EL (cell line): ENCODE data around the gene LRBA.
A peak's percentile ranks its signal among the peaks of the same experiment; 100 is the strongest.

Experiments used
- DNase-seq: peaks from one replicate; pipeline ENCODE4 v3.0.0-alpha.2; 2016

The LRBA gene

DNA sequence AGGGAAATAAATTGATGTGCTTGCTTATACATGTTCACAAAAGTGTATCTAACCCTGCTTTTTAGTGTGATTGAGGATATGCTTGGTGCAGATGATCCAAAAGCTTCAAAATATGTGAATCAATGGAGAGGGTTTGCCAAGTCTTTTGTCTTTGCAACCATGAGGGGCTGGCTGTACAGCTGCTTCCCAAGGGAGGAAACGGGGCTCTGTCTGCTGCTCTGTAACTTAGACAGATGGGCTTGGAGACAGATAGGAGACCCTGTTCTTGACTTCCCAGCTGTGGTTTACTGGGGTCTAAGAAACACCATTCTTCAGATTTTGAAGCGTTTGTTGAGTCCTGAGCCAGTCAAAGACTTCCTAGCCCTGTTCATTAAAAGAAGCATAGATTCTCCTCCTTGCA, 784.5 kb downstream of the LRBA start:
- DNase-seq = no peak

DNA sequence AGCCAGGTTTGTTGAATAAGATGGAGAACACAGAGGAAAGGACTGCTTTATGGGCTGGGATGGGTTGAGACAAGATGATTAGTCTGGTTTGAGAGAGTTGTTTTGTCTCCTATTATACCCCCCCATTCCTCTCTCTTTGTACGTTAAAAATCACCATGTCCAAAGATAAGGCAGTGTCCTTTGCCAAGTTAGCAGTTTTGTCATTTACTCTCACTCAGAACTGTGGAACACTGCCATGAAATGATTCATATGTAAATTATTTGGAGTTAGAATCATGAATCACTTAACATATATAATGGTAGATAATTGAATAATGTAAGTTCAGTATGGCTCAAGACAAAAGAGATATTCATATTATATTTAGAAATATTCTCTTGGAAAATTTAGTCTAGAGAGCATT, 785.6 kb downstream of the LRBA start:
- DNase-seq = peak; percentile 86

DNA sequence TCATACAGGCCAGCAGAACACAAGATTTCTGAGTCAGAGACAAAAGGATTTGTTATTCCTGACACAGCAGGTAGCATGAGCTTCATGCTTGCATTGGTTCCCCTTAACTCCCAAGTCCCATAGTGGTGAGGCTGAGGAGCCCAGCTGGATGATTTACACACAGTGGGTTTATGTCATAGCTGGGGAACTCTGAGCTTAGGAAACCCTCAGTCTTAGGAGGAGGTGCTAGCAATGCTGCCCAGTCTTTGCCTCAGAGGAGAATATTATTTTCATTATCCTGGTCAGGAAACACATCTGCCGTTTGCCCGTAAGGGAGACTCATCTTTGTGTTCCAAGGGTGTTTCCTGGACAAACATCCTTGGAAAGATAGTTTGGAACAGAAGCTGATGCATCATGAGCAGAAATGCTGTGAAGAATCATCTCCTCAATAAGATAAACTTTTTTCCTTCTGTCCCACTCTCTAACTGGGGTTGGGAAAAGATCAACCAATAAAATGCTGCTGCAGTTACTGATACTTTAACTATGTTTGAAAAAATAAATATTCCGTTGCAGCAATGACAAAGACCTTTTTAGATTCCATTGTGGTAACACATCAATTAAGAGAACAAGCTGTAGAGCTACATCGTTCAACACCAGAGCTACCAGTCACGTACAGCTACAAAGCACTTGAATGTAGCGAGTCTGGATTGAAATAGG, 790.0 kb downstream of the LRBA start:
- peak; percentile 96 for DNase-seq

DNA sequence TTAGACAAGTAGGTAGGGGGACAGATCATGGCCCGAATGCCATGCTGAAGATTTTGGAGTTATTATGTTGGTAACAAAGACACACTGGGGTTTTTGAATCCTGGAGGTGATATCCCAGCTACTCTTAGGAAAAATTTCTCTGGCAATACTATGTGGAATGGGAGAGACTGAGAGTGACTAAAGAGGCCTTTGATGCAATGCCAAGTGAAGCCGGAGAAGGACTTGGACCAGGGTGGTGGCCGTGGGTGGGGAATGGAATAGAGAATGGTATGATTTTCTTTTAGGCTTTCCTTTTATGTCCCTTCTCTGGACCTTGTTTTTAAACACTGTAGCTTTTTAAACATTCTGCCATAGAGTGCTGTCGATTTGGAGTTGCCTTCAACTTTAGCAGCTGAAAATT, 795.2 kb downstream of the LRBA start:
- no peak for DNase-seq

DNA sequence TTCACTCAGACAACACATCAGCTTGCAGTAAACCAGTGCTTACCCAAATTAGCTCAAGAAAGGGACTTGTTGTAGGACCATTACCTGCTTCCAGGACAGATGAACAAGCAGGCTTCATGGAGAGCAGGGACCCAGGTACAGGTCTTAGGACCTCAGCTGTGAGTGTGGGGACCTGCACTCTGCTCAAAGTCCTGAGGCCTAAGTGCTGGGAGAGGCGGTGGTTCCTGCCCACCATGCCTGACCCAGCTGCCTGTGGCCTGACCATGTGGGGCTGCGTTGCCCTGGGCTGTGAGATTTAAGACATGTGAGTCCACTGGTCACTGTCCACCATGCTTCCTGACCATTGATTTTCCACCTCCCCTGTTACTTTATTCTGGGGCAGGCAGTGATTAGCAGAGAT, 796.6 kb downstream of the LRBA start:
- no peak for DNase-seq

DNA sequence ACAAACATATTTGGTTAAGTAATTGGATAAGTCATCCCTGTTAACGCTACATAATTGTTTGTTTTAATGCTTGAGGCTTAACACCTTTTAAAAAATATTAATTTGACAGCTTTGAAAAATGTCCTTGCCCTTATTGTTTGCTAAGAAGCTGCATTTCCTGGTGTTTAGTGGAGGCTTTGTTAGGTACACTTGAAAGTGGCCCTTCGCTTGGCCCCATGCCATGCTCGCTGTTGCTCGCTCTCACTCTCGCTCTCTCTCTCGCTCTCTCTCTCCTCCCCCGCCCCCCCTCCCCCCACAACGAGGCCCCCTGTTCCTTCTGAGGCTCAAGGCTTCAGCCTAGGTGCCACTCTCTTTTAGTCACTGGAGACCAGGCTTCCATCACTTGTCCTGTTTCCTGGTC, 797.3 kb downstream of the LRBA start:
- DNase-seq = no peak

DNA sequence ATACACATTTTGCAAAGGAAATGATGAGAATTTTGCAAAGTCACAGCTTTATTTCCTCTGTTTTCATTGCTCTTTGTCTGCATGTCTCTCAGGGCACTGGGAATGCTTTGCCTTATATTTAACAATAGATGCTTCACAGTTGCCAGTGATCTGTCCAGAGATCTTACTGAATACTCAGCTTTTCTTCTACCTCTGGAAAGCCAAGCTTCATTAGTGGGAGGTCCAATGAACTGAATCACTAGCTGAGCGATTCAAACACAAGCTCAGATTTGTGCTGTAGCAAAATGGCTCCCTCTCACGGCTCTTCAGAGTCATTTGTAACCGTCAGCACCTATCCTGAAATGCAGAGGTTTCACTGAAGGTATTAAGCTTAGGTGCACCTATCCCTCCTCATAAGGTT, 797.9 kb downstream of the LRBA start:
- DNase-seq = peak; percentile 54

DNA sequence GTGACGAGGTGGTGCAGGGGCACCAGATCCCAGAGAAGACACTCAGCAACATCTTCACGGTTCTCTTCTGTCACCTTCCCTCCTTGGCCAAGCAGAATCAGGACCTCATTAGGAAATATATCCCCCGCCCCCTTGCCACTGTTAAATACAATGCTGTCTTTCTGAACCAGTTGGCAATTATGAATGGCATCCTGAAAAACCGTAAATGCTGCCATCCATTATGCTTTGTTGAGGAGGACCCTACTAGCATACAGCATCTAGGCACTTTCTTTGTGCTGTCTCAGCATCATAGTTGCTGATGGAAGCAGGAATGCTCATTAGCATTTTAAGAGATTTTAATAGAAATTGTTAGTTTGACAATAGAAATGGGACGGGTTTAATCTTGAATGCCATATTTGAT, 798.4 kb downstream of the LRBA start:
- no peak for DNase-seq

DNA sequence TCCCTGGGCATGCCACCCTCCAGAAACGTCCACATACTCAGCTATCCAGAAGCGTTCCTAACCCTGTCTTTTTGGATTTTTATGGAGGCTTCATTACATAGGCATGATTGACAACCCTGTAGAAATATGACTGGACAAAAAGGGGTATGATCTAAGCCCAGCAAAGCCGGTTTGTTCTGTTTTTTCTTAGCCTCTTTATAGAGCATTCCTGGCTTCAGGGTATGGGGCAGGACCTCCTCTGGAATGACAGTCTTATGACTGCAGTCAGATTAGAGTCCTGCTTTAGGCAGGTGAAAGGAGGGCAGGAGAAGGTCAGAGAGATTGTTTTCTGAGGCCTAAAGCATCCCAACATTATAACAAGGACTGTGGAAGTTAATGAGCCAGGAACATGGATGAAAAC, 799.5 kb downstream of the LRBA start:
- no peak for DNase-seq
